Esophagus squamous epithelium (tissue), 4 donors: ENCODE results near the gene ADAM22.

Experiments used
- CTCF ChIP-seq, 6 experiments: fragments of 450-650 bp in 4 of 6; fragments of 200-600 bp in 2 of 6; sonication (generic) in 2 of 6; IDR thresholded peaks; one replicate each; pipeline ENCODE4 v1.5.1; 2016 to 2019; ENCODE audit warnings: antibody characterized with exemption in 6 of 6, mild to moderate bottlenecking in 4 of 6, moderate library complexity in 4 of 6
- POLR2A ChIP-seq, 4 donors: fragments of 450-650 bp; IDR thresholded peaks; one replicate each; pipeline ENCODE4 v1.6.1; 2017; ENCODE audit warnings: antibody characterized with exemption in 4 of 4, mild to moderate bottlenecking in 4 of 4, moderate library complexity in 3 of 4

GRCh38 chr7:88072715-88073055, 138.6 kb downstream of the ADAM22 start:
- no peak for TF ChIP-seq POLR2A (IDR thresholded peaks at IDR 0.05)
- TF ChIP-seq CTCF (IDR thresholded peaks at IDR 0.05), result no peak
